ENCODE measurements around the gene GID4.
"Not testable (repeated sequence)": the region's sequence is repeated elsewhere in the genome, so short reads cannot be mapped to it uniquely, and the experiment has no call there.

GID4 gene

DNA sequence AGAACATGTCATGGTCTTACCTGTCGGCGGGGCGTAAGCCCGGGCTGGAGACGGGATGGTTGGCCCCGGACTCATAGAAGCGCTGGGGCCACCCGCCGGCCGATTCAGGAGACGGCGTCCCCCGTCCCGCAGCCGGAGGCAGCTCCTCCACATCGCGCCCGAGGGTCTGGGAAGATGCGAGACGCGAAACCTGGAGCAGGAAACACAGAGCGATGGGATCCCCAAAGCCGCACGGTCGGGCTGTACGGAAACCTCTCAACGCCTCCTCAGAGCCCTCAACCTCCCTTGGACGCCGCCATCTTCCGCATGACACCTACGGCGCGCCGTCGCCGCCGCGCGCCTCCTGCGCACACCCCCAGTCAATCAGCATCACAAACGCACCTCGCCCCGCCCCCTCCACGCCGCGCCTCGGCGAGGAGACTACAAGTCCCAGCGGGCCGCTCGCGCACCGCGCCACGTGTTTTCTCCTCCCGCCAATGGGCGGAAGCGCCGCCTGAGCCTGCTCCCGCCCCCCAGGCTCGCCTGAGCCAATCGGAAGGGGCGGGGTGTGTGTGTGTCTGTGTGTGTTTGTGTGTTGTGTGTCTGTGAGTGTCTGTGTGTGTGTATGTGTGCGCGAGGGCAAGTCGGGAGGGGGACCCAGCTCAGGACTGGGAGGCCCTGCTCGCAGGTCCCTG, at the start of gene GID4, which contains the start of gene ATPAF2:
GID4 (plus strand) TSS at position 548 of the 674 bp plus-strand sequence; CDS start at position 605, 57 bp downstream.
ATPAF2 (minus strand) TSS at position 308 of the 674 bp plus-strand sequence; CDS start at position 153, 155 bp downstream.
- DNase-seq (ENCODE audit: low spot score): peak; percentile 86

DNA sequence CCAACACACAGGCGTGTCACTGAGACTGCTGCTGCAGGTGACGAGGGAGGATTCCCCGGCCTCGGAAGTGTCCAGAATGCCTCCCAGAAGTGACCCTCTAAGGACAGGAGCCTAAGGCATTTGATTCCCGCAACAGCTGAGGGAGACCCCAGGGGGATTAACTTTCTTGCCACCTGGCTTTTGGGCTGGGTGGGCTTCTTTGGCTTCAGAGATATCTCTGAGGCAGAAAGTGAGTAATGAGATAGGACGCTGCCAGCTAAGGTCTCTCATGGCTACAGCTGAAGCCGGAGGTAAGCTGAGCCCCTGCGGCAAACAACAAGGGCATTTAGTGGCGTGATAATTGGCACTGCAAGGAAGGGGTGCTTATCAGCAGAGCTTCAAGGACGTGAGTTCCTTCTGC, 49.6 kb upstream of the GID4 start:
- no peak for DNase-seq (ENCODE audit: low spot score)

- DNase-seq (ENCODE audit: low spot score): no peak
These were observed 48.9 kb upstream of the GID4 start for GRCh38 chr17:17990282-17990681.

DNA sequence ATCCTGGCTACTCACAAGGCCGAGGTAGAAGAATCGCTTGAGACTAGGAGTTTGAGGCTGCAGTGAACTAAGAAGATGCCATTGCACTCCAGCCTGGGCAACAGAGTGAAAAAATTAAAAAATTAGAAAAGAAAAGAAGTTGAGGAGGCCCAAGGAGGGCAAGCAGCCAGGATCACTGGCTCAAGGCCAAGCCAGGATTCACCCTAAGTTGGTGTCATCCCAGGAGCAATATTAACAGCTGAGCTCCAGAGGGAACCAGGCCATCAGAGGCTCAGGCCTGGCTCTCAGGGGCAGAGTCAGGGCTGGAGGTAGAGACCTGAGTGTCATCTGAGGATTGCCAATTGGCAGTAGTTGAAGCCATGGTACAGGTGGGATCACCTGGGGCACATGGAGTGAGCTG, 45.8 kb upstream of the GID4 start:
- DNase-seq (ENCODE audit: low spot score): no peak

- no peak for DNase-seq (ENCODE audit: low spot score)
These were observed 45.4 kb upstream of the GID4 start for GRCh38 chr17:17993852-17994251.

- no peak for DNase-seq (ENCODE audit: low spot score)
These were observed 44.7 kb upstream of the GID4 start for GRCh38 chr17:17994271-17995069.

DNA sequence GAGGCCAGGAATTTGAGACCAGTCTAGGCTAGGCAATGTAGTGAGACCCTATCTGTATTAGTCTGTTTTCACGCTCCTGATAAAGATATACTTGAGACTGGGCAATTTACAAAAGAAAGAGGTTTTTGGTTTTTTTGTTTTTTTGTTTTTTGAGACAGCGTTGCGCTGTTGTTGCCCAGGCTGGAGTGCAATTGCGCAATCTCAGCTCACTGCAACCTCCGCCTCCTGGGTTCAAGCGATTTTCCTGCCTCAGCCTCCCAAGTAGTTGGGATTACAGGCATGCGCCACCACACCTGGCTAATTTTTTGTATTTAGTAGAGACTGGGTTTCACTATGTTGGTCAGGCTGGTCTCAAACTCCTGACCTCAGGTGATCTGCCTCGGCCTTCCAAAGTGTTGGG, 43.3 kb upstream of the GID4 start:
- not testable (repeated sequence) for DNase-seq (ENCODE audit: low spot score)

DNA sequence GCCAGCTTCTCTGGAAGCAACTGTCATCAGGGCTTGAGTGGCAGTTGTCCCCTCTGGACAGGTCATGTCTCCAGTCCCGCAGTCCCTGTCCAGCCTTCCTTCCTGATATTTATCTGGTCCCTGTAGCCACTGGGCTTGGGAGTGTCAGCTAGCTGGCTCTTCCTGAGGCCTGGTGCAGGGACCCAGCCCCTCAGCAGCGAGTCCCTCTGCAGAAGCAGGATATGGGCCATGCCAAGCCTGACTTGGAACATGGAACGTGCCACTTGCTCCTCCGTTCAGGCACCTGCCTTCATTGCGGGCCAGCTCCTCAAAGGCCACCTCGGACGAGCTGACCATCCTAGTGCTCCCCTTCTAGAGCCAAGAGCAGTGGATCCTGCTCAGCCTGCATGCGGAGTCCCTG, 40.3 kb upstream of the GID4 start:
- no peak for DNase-seq (ENCODE audit: low spot score)

GRCh38 chr17:17999364-18000029, 39.7 kb upstream of the GID4 start:
- DNase-seq (ENCODE audit: low spot score): no peak

DNA sequence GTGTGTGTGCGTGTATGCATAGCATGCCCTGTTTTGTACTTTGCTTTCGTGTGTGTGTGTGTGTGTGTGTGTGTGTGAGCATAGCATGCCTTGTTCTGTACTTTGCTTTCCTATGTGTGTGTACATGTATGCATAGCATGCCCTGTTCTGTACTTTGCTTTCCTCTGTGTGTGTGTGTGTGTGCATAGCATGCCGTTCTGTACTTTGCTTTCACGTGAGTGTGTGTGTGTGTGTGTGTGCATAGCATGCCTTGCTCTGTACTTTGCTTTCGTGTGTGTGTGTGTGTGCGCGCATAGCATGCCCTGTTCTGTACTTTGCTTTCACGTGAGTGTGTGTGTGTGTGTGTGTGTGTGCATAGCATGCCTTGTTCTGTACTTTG, 39.2 kb upstream of the GID4 start:
- DNase-seq (ENCODE audit: low spot score): no peak

- no peak for DNase-seq (ENCODE audit: low spot score)
These were observed 37.0 kb upstream of the GID4 start for GRCh38 chr17:18002171-18002570.

GRCh38 chr17:18004345-18004744, 34.9 kb upstream of the GID4 start:
- DNase-seq (ENCODE audit: low spot score): no peak

- DNase-seq (ENCODE audit: low spot score): peak; percentile 24
These were observed 34.3 kb upstream of the GID4 start for GRCh38 chr17:18004884-18005305.

- DNase-seq (ENCODE audit: low spot score): no peak
These were observed 33.7 kb upstream of the GID4 start for GRCh38 chr17:18005496-18005895.

DNA sequence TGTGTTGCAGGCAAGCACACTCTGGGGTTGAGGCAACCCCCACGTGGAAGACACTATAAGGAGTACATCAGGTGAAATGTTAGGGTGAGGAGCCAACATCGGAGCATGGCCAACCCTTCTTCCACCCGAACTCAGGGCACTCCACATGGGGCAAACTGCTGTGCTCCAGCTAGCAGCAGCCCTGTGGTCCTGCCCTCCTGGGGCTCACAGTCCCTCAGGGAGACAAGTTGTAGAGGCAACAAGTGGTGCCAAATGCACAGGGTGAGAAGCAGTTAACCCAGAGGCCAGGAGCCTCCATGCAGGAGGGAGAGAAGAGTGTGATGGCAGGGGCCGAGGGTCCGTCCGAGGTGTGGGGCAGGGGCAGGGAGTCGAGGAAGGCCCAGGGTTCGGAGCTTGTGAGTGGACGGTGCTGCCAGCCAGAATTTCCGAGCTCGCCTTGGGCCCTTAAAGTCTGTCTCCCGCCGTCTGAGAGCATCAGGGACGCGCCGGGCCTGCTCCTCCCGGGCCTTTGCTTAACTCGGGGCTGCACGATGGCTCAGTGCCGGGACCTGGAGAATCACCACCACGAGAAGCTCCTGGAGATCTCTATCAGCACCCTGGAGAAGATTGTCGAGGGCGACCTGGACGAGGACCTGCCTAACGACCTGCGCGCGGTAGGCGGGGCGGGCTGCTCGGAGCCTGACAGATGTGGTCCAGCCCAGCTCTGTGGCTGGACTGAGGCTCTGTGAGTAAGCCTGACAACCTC, 32.5 kb upstream of the GID4 start:
- no peak for DNase-seq (ENCODE audit: low spot score)

GRCh38 chr17:18008496-18009268, 30.5 kb upstream of the GID4 start:
- DNase-seq (ENCODE audit: low spot score): no peak

DNA sequence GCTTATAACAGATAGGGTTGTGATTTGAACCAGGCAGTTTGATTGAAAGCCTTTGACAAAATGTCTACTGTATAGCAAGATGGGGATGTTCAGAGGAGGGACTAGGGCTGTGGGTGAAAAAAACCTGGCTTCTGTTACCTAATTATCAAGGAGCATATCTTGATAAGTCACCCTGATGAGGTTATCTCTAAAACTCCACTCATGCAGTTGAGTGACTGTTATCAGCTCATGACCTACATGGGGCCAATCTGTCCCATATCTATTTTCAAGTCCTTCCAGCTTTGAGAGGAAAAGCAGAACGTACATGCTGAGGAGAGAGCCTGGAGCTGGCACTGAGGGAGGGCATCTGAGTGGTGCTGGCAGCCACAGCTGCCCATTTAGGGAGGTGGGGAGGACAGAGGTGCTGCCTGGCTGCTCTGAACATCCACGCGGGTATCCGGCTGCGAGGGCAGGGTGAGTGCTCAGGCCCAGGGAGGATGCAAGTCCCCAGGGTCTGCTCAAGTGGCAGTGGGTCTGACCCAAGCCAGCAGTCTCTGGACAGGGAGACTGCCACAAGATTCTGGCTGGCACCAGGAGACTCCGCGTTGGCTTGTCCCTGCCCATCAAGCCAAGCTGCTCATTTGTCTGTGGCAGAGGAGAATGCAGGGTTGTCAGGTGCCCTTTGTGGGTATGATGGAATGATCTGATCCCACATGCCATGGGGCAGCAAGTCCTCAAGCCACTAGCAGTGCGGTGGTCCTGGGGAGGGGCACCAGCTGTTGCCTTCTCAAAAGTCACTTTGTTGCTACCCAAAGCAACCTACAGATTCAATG, 29.4 kb upstream of the GID4 start:
- DNase-seq (ENCODE audit: low spot score): no peak

DNA sequence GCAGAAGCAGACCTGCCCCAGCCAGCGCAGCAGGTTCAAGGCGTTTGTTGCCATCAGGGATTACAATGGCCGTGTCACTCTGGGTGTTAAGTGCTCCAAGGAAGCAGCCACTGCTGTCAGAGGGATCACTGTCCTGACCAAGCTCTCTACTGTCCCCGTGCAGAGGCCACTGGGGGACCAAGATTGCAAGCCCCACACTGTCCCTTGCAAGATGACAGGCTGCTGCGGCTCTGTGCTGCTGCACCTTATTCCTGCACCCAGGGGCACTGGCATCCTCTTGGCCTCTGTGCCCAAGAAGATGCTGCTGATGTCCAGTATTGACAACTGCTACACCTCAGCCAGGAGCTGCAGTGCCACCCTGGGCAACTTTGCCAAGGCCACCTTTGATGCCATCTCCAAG, 27.9 kb upstream of the GID4 start:
- no peak for DNase-seq (ENCODE audit: low spot score)

GRCh38 chr17:18014006-18014405, 25.2 kb upstream of the GID4 start:
- no peak for DNase-seq (ENCODE audit: low spot score)

DNA sequence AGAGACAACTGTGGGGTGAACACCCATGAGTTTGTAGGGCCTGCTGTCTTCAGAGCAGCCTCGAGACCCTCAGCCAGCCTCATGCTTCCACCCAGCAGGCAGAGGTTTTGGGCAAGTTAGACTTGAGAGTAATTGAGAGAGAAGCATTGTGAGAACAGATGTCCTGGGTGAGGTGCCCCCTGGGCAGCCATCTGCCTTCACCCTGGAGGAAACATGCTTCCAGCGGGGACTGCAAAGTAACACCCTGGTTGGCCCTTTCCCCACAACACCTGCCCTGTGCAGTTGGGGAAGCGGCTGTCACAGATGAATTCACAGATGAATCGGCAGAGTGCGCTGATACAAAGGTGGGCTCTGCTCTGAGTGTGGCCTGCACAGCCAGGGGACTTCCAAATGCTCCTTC, 23.6 kb upstream of the GID4 start:
- DNase-seq (ENCODE audit: low spot score): no peak

DNA sequence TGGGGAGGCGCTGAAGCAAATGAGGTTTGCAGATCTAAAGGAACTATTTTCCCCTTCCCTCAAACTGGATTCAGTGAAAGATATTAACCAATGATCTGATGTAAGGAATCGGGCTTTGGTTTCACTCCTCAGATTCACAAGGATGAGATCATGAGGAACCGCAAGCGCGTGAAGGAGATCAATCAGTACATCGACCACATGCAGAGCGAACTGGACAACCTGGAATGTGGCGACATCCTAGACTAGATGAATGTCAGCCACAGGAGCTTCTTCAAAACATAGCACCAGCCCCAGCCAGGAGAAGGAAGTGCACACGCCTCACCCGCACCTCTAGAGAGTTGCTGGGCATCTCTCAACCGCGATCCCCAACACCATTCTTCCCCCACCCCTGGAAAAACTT, 22.8 kb upstream of the GID4 start:
- no peak for DNase-seq (ENCODE audit: low spot score)

Measured in HuH-7.5 (cell line).